ENCODE data around the gene PIM2.

The PIM2 gene

DNA sequence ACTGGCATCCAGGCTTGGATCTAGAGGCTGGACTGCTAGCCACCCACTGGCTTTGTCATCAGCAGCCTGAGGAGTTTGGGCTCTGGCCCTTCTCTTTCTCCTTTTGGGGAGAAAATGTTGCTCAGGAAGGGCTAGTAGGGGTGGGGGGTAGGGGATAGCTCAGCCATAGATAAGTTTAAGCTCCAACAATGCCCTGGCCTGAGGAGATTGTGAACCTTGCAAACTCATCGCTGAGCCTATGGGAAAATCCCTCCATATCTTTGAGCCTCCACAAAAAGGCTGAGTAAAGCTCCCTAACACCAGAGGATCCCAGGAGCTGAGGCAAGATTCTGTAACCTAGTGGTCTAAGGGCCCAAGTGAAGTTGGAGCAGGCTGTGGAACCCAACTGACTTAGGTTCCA, 29.8 kb upstream of the PIM2 start:
- peaks cover 18% of the 10 kb centered on the region for H3K9me3 ChIP-seq (ENCODE audit: control insufficient read depth, insufficient read depth, low read length)
- H3K27me3 ChIP-seq (ENCODE audit: control insufficient read depth, insufficient read depth, low read length) = no peaks in the 10 kb centered on the region
- H3K36me3 ChIP-seq (ENCODE audit: control insufficient read depth, insufficient read depth, low read length) = peaks cover 13% of the 10 kb centered on the region; the same call in 1 of the 2 replicates
- no peak overlapping the region for H3K27ac ChIP-seq (ENCODE audit: low read depth, low read length)
- no peak overlapping the region for H3K4me3 ChIP-seq (ENCODE audit: low read depth, low read length)
- H3K4me1 ChIP-seq (ENCODE audit: control insufficient read depth, insufficient read depth, low read length) = no peaks in the 10 kb centered on the region
- no peak overlapping the region for H3K9ac ChIP-seq (ENCODE audit: low read depth, low read length)

- Histone ChIP-seq H3K9ac (ENCODE audit: low read depth, low read length) (no peak overlapping the region), H3K36me3 (ENCODE audit: control insufficient read depth, insufficient read depth, low read length) (peaks cover 18% of the 10 kb centered on the region), H3K4me3 (ENCODE audit: low read depth, low read length) (no peak overlapping the region), H3K27me3 (ENCODE audit: control insufficient read depth, insufficient read depth, low read length) (no peaks in the 10 kb centered on the region), H3K4me1 (ENCODE audit: control insufficient read depth, insufficient read depth, low read length) (peaks cover 4% of the 10 kb centered on the region; the same call in 1 of the 2 replicates), H3K27ac (ENCODE audit: low read depth, low read length) (no peak overlapping the region), H3K9me3 (ENCODE audit: control insufficient read depth, insufficient read depth, low read length) (peaks cover 24% of the 10 kb centered on the region)
These were observed 26.9 kb upstream of the PIM2 start for GRCh38 chrX:48945517-48946348.

DNA sequence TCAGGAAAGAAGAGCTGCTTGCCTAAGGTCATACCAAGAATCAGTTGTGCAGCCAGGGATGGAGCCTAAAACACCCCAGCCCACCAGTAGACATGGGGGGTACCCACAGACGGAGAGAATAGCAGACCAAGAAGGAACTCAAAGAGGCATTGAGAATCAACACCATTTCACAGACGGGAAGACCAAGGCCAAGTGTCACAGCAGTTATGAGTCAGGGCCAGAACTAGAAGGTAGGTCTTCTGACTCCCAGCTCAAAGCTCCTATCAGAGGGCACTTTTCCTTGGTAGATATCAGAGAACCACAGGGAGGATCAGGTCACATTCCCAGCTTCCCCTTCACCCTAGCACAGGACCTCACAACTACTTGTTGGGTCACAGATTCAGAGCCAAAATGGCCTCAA, 24.1 kb upstream of the PIM2 start:
- H3K4me3 ChIP-seq (ENCODE audit: low read depth, low read length) = no peak overlapping the region
- peaks cover 22% of the 10 kb centered on the region for H3K36me3 ChIP-seq (ENCODE audit: control insufficient read depth, insufficient read depth, low read length)
- H3K9me3 ChIP-seq (ENCODE audit: control insufficient read depth, insufficient read depth, low read length) = peaks cover 30% of the 10 kb centered on the region
- H3K27me3 ChIP-seq (ENCODE audit: control insufficient read depth, insufficient read depth, low read length) = no peaks in the 10 kb centered on the region
- no peak overlapping the region for H3K9ac ChIP-seq (ENCODE audit: low read depth, low read length)
- H3K4me1 ChIP-seq (ENCODE audit: control insufficient read depth, insufficient read depth, low read length) = peaks cover 4% of the 10 kb centered on the region; the same call in 1 of the 2 replicates
- H3K27ac ChIP-seq (ENCODE audit: low read depth, low read length) = no peak overlapping the region

DNA sequence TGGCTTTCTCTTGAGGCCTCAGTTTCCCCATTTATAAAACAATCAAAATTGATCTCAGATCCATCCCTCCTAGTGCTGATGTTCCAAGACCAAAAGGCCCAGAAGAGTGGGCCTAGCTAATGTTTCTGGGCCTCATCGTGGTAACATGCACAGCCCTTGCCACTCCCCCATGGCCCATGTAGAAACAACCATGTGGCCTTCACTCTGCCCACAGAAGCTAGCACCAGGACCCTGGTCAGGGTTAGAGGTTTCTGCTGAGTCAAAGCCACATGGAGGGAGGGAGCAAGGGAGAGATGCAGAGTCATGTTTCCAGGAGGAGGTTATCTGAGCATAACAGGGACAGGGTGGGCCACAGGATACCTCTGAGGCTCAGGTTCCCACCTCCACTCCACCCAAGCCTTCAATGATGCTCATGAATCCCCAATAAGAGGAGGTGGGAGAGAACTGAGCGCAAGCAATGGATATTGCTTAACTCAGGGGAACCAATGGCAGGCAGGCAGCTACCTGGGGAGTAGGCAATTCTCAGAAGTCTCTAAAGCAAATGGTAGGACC, 21.7 kb upstream of the PIM2 start:
- H3K4me3 ChIP-seq (ENCODE audit: low read depth, low read length) = no peak overlapping the region
- peaks cover 30% of the 10 kb centered on the region for H3K9me3 ChIP-seq (ENCODE audit: control insufficient read depth, insufficient read depth, low read length)
- H3K36me3 ChIP-seq (ENCODE audit: control insufficient read depth, insufficient read depth, low read length) = peaks cover 22% of the 10 kb centered on the region
- H3K27me3 ChIP-seq (ENCODE audit: control insufficient read depth, insufficient read depth, low read length) = no peaks in the 10 kb centered on the region
- H3K4me1 ChIP-seq (ENCODE audit: control insufficient read depth, insufficient read depth, low read length) = peaks cover 14% of the 10 kb centered on the region; the same call in 1 of the 2 replicates
- H3K9ac ChIP-seq (ENCODE audit: low read depth, low read length) = no peak overlapping the region
- H3K27ac ChIP-seq (ENCODE audit: low read depth, low read length) = no peak overlapping the region

- Histone ChIP-seq H3K9ac (ENCODE audit: low read depth, low read length) (no peak overlapping the region), H3K9me3 (ENCODE audit: control insufficient read depth, insufficient read depth, low read length) (peaks cover 30% of the 10 kb centered on the region), H3K36me3 (ENCODE audit: control insufficient read depth, insufficient read depth, low read length) (peaks cover 24% of the 10 kb centered on the region), H3K4me3 (ENCODE audit: low read depth, low read length) (no peak overlapping the region), H3K27me3 (ENCODE audit: control insufficient read depth, insufficient read depth, low read length) (no peaks in the 10 kb centered on the region), H3K27ac (ENCODE audit: low read depth, low read length) (no peak overlapping the region), H3K4me1 (ENCODE audit: control insufficient read depth, insufficient read depth, low read length) (peaks cover 14% of the 10 kb centered on the region; the same call in 1 of the 2 replicates)
These were observed 20.9 kb upstream of the PIM2 start for GRCh38 chrX:48939524-48940228.

DNA sequence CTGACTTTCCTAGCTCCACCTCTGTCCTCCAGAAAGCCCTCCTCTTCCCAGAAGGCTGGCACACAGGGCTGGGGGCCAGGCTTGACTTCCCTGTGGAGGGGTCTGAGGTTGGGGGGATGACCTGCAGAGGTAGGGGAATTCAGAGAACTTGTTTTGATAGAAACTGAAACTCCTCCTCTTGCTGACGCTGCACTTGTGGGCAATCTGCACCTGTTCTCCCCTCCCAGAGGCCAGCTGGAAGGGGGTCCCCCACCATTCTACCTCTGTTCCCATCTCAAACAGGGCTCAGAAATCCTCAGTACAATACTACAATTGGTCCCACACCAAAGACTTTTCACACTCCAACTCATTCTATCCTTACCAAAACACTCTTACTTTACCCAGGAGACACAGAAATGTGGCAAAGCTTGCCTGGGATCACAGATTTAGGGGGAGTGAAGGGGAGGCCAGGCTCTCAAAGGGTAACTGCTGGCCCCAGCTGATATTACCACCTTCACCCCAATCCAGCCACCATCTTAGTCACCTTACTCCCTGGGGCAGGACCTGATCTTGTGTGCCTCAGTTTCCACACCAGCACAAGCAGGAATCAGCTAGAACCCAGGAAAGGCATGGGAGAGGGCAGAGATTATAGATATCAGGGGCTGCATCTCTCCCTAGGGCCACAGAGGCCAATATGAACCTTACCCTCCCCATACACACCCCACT, 20.0 kb upstream of the PIM2 start:
- Histone ChIP-seq H3K27ac (ENCODE audit: low read depth, low read length) (no peak overlapping the region), H3K4me1 (ENCODE audit: control insufficient read depth, insufficient read depth, low read length) (peaks cover 14% of the 10 kb centered on the region; the same call in 1 of the 2 replicates), H3K4me3 (ENCODE audit: low read depth, low read length) (no peak overlapping the region), H3K27me3 (ENCODE audit: control insufficient read depth, insufficient read depth, low read length) (no peaks in the 10 kb centered on the region), H3K9ac (ENCODE audit: low read depth, low read length) (no peak overlapping the region), H3K36me3 (ENCODE audit: control insufficient read depth, insufficient read depth, low read length) (peaks cover 29% of the 10 kb centered on the region), H3K9me3 (ENCODE audit: control insufficient read depth, insufficient read depth, low read length) (peaks cover 36% of the 10 kb centered on the region)

GRCh38 chrX:48937054-48937907, 18.5 kb upstream of the PIM2 start:
- H3K27ac ChIP-seq (ENCODE audit: low read depth, low read length) = peak overlapping the region; percentile 73
- H3K4me3 ChIP-seq (ENCODE audit: low read depth, low read length) = peak overlapping the region; percentile 39; the same call in 1 of the 2 replicates
- no peak overlapping the region for H3K9ac ChIP-seq (ENCODE audit: low read depth, low read length)
- H3K27me3 ChIP-seq (ENCODE audit: control insufficient read depth, insufficient read depth, low read length) = no peaks in the 10 kb centered on the region
- H3K36me3 ChIP-seq (ENCODE audit: control insufficient read depth, insufficient read depth, low read length) = peaks cover 28% of the 10 kb centered on the region
- H3K9me3 ChIP-seq (ENCODE audit: control insufficient read depth, insufficient read depth, low read length) = peaks cover 39% of the 10 kb centered on the region
- H3K4me1 ChIP-seq (ENCODE audit: control insufficient read depth, insufficient read depth, low read length) = peaks cover 14% of the 10 kb centered on the region; the same call in 1 of the 2 replicates

GRCh38 chrX:48936429-48937053, 17.7 kb upstream of the PIM2 start:
- Histone ChIP-seq H3K9ac (ENCODE audit: low read depth, low read length) (no peak overlapping the region), H3K4me3 (ENCODE audit: low read depth, low read length) (no peak overlapping the region), H3K27ac (ENCODE audit: low read depth, low read length) (peak overlapping the region; percentile 73), H3K36me3 (ENCODE audit: control insufficient read depth, insufficient read depth, low read length) (peaks cover 28% of the 10 kb centered on the region), H3K27me3 (ENCODE audit: control insufficient read depth, insufficient read depth, low read length) (no peaks in the 10 kb centered on the region), H3K4me1 (ENCODE audit: control insufficient read depth, insufficient read depth, low read length) (peaks cover 10% of the 10 kb centered on the region; the same call in 1 of the 2 replicates), H3K9me3 (ENCODE audit: control insufficient read depth, insufficient read depth, low read length) (peaks cover 38% of the 10 kb centered on the region)

DNA sequence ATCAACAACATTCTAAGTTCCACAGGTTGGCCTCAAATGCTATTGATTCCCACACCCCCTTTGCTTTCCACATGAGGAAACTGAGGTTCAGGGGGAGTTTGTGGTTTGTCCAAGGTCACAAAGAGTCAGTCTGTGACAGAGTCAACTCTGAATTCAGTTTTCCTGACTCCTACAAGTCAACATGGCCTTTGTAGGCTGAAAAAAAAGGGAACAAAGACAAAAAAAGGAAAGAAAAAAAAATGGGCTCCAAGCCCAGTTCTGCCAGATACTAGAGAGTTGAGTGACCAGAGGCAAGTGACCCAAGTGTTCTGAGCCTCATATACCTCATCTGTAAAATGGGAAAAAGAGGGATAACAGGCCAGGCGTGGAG, 16.5 kb upstream of the PIM2 start:
- no peaks in the 10 kb centered on the region for H3K27me3 ChIP-seq (ENCODE audit: control insufficient read depth, insufficient read depth, low read length)
- no peak overlapping the region for H3K27ac ChIP-seq (ENCODE audit: low read depth, low read length)
- H3K4me3 ChIP-seq (ENCODE audit: low read depth, low read length) = no peak overlapping the region
- H3K9me3 ChIP-seq (ENCODE audit: control insufficient read depth, insufficient read depth, low read length) = peaks cover 34% of the 10 kb centered on the region
- peaks cover 10% of the 10 kb centered on the region; the same call in 1 of the 2 replicates for H3K4me1 ChIP-seq (ENCODE audit: control insufficient read depth, insufficient read depth, low read length)
- H3K9ac ChIP-seq (ENCODE audit: low read depth, low read length) = no peak overlapping the region
- peaks cover 34% of the 10 kb centered on the region for H3K36me3 ChIP-seq (ENCODE audit: control insufficient read depth, insufficient read depth, low read length)

Measured in HUES48 (cell line).